Kasumi-1 (cell line): Measurements from ENCODE around the gene MLPH.

ENCODE experiments used
- DNase-seq, 2 experiments: peaks; one replicate each; lab custom pipeline; 2025; lab: John Stamatoyannopoulos, UW

Gene MLPH

GRCh38 chr2:237524631-237525030, 37.6 kb downstream of the MLPH start:
- no peak for DNase-seq

DNA sequence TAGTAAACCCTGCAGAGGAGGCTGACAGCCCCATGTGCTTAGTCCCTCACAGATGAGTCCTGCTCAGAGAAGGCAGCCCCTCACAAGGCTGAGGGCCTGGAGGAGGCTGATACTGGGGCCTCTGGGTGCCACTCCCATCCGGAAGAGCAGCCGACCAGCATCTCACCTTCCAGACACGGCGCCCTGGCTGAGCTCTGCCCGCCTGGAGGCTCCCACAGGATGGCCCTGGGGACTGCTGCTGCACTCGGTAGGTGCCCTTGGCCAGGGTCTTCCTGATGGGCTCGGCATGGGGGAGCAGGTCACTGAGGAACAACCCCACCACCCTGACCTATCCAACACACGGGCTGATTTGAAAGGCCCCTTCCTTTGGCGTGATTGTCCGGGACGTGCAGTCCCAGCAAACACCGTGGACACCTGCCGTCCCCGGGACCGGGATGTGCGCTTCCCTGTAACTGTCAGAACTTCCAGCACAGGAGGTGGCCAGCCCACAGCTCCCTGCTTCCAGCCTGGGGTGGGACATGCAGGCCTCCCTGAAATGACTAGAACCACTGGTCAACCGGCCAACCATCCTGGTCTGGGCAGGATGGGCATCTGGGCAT, 38.6 kb downstream of the MLPH start:
- DNase-seq: no peak

GRCh38 chr2:237527233-237527632, 40.2 kb downstream of the MLPH start:
- DNase-seq: no peak

- DNase-seq: no peak
These were observed 40.7 kb downstream of the MLPH start for GRCh38 chr2:237527766-237528165.

GRCh38 chr2:237529452-237530402, 42.7 kb downstream of the MLPH start:
- DNase-seq: no peak

- no peak for DNase-seq
These were observed 43.7 kb downstream of the MLPH start for GRCh38 chr2:237530472-237531433.

DNA sequence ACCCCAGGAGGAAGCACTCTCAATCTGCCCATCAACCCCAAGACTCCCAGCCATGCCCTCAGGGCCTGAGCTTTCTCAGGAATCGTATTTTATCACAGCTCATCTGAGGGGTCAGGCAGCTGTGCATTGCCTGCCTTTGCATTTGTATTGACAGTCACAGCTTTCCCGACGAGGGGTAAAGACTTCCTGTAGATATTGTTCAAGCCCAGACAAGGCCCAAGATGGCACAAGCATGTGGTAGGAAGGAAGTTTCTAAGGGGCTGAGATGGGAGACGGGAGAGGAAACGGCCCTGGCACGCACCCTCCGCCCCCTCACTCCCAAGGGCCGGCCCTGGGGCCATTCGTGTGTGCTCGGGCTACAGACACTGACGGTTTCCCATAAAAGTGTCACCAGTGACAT, 45.1 kb downstream of the MLPH start:
- DNase-seq: no peak

- no peak for DNase-seq
These were observed 46.7 kb downstream of the MLPH start for GRCh38 chr2:237533668-237534161.

GRCh38 chr2:237534380-237534779, 47.3 kb downstream of the MLPH start:
- no peak for DNase-seq

DNA sequence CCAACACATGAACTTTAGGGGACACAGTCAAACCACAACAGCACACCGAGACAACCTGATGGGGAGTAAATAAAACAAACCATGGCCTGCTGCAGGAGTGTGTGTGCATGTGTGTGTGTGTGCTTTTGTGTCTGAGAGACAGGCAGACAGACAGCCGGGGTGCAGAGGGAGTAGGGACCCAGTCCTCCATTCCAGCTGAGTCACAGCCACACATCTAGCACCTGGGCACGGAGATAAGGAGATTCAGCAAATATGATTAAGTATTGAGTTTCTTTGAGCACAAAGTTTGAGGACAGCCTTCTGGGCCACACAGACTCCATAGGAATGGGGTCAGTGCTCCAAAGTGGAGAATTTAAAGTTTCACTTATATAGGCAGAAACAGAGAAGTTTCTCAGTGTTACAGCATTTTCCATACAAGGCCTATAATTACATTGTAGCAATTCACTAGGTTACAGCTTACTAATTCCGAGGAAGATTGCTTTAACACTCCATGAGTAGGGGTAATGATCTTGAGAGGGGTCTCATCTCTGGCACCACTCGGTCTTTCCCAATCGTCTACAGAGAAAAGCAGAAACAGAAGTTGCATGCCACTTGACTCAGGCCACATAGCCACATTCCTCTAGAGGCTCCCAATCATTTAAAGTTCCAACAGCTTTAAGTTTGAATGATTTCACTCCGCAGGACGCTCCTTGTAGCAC, 48.5 kb downstream of the MLPH start:
- DNase-seq: no peak

- DNase-seq: no peak
These were observed 49.0 kb downstream of the MLPH start for GRCh38 chr2:237536083-237536415.

DNA sequence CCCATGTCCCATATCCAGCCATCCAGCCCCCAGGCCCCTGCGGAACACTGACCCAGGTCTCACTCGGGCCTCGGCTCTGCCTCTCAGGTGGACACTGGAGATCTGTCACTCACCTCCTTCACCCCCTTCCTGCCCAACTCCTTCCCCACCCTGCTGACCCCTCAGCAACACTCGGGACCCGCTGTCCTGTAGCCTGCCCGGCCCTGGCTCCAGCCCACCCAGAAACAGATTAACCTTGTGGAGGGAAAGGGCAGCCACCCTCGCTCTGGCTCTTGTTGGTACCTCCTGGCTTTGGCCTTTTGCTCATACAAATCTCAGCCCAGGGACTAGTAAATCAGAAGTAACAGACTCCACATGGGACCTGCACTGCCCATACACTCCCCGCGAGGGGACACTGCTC, 49.6 kb downstream of the MLPH start:
- no peak for DNase-seq

- no peak for DNase-seq
These were observed 51.1 kb downstream of the MLPH start for GRCh38 chr2:237538001-237538720.

GRCh38 chr2:237538901-237539300, 51.9 kb downstream of the MLPH start:
- no peak for DNase-seq

DNA sequence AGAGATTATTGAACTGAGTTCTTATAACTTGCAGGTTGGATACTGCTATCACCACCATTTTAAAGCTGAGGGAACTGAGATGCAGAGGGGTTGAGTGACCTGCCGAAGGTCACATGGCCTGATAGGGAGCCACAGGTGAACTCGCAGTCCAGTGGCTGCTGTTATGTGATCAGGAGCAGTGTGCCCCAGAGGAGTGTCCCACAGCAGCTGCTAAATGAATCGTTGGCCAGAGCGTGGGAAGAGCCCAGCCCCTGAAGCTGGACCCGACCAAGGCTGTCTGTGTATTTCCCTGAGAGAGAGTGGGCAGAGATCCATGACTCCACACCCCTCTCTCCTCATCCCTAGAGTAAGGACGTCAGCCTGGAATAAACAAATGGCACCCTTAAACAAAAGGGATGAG, 52.6 kb downstream of the MLPH start:
- no peak for DNase-seq

DNA sequence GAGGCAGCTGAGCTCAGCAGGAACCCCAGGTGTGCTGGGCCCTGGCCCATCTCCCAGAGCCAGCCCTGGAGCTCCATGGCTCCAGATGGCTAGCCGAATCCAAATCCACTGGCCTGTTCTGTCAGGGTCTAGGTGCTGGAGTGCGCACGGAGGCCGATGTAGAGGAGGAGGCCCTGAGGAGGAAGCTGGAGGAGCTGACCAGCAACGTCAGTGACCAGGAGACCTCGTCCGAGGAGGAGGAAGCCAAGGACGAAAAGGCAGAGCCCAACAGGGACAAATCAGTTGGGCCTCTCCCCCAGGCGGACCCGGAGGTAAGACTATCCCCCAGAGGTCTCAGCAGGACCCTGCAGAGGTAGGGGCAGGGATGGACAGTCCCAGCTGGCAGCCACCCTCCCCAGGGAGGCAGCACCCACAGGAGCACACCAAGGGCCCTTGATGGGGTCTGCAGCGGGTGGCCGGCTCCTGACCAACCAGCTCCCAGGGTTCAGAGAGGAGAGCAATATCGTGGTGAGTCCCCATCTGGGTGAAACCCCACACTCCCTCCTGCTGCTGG, 53.2 kb downstream of the MLPH start:
- no peak for DNase-seq

GRCh38 chr2:237540823-237541222, 53.8 kb downstream of the MLPH start:
- no peak for DNase-seq

DNA sequence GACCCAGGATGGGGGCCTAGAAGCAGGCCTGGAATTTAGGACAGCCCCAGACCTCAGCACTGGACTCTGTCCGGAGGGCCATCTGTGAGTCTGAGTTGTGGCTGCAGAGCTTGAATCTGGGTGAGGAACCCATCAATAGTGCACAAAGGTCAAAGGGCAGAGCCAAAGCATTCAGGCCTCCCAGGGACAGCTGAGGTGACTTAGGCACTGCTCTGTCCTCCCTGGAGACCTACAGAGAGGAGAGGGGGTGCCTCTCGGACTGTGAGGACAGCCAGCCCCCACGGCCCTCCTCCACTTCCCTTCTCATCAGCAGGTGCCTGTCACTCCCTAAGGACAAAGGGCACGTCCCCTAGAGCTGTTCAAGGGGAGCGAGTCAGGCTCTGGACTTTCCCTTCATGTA, 54.2 kb downstream of the MLPH start:
- no peak for DNase-seq

DNA sequence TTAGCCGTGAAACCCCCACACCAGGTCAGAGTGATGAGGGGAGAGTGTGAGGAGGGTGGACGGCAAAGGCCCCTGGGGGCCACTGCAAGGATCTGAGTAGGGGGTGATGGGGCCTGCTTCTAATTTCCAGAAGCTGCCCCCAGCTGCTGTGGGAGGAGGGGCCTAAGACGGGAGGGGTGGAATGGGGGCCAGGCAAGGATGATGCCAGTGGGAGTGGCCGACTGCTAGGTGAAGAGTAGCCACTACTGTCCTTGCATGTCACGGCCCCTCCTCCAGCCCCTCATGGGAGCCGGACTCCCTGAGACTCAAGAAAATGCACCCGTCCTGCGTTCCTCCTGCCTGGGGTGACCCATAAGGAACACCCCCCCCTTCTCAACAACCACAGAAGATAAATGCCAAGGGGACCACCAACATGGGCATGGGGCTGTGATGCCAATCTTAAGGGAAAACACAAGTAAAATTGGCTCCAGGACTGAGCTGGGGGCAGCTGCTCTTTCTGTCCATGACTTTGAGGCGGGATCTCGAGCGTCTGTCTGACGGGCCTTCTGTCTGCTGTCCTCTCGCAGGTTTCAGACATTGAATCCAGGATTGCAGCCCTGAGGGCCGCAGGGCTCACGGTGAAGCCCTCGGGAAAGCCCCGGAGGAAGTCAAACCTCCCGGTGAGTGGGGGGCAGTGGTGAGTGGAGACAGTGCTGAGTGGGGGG, 55.1 kb downstream of the MLPH start:
- no peak for DNase-seq
